IPS-20b (cell line): ENCODE measurements around the gene MPP4.

Experiments used
- H3K27ac ChIP-seq: one replicate; pipeline ENCODE4 v1.5.1; 2013; ENCODE audit warnings: low read length
- H3K27me3 ChIP-seq: 2 replicates; pipeline ENCODE4 v1.6.1; 2013; ENCODE audit warnings: mild to moderate bottlenecking, low read length, inconsistent platforms; ENCODE audit not compliant: insufficient read depth
- H3K36me3 ChIP-seq: 2 replicates; pipeline ENCODE4 v1.6.1; 2013; ENCODE audit warnings: low read depth, mild to moderate bottlenecking, inconsistent platforms, low read length, moderate library complexity; ENCODE audit not compliant: insufficient read depth
- H3K4me1 ChIP-seq: 2 replicates; pipeline ENCODE4 v1.6.1; 2013; ENCODE audit warnings: mild to moderate bottlenecking, control low read depth, inconsistent platforms, low read length, moderate library complexity; ENCODE audit not compliant: insufficient read depth
- H3K4me3 ChIP-seq: 2 replicates; pipeline ENCODE4 v1.5.1; 2013; ENCODE audit warnings: mild to moderate bottlenecking, low read length, inconsistent platforms
- H3K9ac ChIP-seq: 2 replicates; pipeline ENCODE4 v1.6.1; 2013; ENCODE audit warnings: low read depth, mild to moderate bottlenecking, inconsistent platforms, low read length, moderate library complexity
- H3K9me3 ChIP-seq: 2 replicates; pipeline ENCODE4 v1.6.1; 2013; ENCODE audit warnings: mild to moderate bottlenecking, low read depth, low read length, inconsistent platforms; ENCODE audit not compliant: insufficient read depth

MPP4 gene

GRCh38 chr2:201622306-201622970, 76.0 kb downstream of the MPP4 start:
- Histone ChIP-seq H3K9ac (no peak overlapping the region), H3K27me3 (no peaks in the 10 kb centered on the region), H3K4me1 (no peaks in the 10 kb centered on the region), H3K36me3 (peaks cover 51% of the 10 kb centered on the region), H3K9me3 (no peaks in the 10 kb centered on the region), H3K4me3 (no peak overlapping the region), H3K27ac (no peak overlapping the region)

- H3K4me1 ChIP-seq = no peaks in the 10 kb centered on the region
- H3K27me3 ChIP-seq = no peaks in the 10 kb centered on the region
- no peak overlapping the region for H3K4me3 ChIP-seq
- H3K36me3 ChIP-seq = peaks cover 41% of the 10 kb centered on the region
- no peaks in the 10 kb centered on the region for H3K9me3 ChIP-seq
- H3K27ac ChIP-seq = no peak overlapping the region
- no peak overlapping the region for H3K9ac ChIP-seq
Observed at GRCh38 chr2:201621293-201621999, 77.0 kb downstream of the MPP4 start.

DNA sequence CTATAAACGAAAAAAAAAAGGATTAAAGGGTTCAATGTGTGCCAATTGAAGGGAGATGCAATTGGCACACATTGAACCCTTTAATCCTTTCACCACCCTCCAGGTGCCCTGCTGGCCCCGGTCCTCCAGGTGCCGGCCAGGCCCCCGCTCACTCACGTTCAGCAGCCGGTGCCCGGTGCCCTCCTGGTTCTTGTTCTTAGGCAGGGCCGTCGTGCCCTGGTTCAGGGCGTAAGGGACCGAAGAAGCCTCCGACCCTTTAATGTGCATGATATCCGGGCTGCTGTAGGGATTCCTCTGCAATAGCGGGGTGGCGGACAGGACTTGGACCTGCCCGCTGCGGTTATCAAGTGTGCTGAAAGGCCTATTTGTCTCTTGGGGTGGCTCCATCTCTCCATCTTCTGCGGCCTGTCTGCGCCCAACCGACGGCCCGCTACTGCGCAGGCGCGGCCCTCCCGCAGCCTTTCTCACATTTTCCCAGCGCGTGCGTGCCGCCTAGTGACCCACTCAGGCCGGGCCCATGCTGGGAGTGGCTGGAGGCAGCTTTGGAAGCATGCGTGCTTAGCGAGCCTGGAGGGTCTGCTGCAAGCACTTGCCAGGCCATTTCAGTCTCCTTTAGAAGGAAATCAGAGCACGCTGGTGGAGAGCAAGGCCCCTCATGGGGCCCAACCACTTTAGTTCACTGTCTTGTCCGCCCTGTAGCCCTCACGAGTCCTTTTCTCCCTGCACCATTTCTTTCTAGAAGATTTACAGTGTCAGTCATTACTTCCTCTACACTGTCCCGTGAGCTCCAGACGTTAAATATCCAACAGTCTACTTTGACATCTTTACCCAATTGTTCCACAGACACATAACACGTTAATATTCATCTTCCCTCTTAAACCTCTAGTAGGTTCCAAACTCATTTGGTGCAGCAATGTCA, 79.4 kb downstream of the MPP4 start:
- Histone ChIP-seq H3K4me3 (no peak overlapping the region), H3K9me3 (no peaks in the 10 kb centered on the region), H3K4me1 (no peaks in the 10 kb centered on the region), H3K9ac (no peak overlapping the region), H3K27me3 (no peaks in the 10 kb centered on the region), H3K27ac (no peak overlapping the region), H3K36me3 (peaks cover 22% of the 10 kb centered on the region)

DNA sequence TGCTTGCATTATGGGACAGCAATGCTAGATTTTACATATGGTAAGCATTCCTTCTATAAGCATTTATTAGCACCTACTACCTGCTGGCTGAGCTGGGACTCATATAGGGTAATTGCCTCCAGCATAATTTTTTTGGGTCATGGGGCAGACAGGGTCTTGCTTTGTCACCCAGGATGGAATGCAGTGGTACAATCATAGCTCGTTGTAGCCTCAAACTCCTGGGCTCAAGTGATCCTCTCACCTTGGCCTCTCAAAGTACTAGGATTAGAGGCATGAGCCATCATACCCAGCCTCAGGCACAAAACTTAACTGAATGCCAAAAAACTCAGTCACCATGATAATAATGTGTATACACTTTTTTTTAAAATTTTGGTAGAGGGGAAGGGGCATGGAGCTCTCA, 90.4 kb downstream of the MPP4 start:
- H3K4me3 ChIP-seq = no peak overlapping the region
- H3K27me3 ChIP-seq = no peaks in the 10 kb centered on the region
- no peaks in the 10 kb centered on the region for H3K36me3 ChIP-seq
- H3K9ac ChIP-seq = no peak overlapping the region
- H3K4me1 ChIP-seq = no peaks in the 10 kb centered on the region
- H3K9me3 ChIP-seq = peaks cover 12% of the 10 kb centered on the region
- H3K27ac ChIP-seq = no peak overlapping the region

- no peak overlapping the region for H3K27ac ChIP-seq
- H3K4me1 ChIP-seq = no peaks in the 10 kb centered on the region
- H3K4me3 ChIP-seq = no peak overlapping the region
- H3K9me3 ChIP-seq = peaks cover 9% of the 10 kb centered on the region
- H3K27me3 ChIP-seq = no peaks in the 10 kb centered on the region
- H3K9ac ChIP-seq = no peak overlapping the region
- no peaks in the 10 kb centered on the region for H3K36me3 ChIP-seq
Observed at GRCh38 chr2:201607568-201607967, 90.9 kb downstream of the MPP4 start.

- Histone ChIP-seq H3K9me3 (peaks cover 2% of the 10 kb centered on the region; the same call in 1 of the 2 replicates), H3K27ac (no peak overlapping the region), H3K27me3 (no peaks in the 10 kb centered on the region), H3K9ac (no peak overlapping the region), H3K4me1 (no peaks in the 10 kb centered on the region), H3K36me3 (no peaks in the 10 kb centered on the region), H3K4me3 (no peak overlapping the region)
Observed at GRCh38 chr2:201600906-201601305, 97.5 kb downstream of the MPP4 start.

- Histone ChIP-seq H3K9me3 (peaks cover 2% of the 10 kb centered on the region; the same call in 1 of the 2 replicates), H3K27ac (no peak overlapping the region), H3K9ac (no peak overlapping the region), H3K27me3 (no peaks in the 10 kb centered on the region), H3K4me1 (no peaks in the 10 kb centered on the region), H3K36me3 (no peaks in the 10 kb centered on the region), H3K4me3 (no peak overlapping the region)
Observed at GRCh38 chr2:201597397-201597796, 101.0 kb downstream of the MPP4 start.
